K562 (cell line): ENCODE data around the gene PRKAR1A. TPM values are rescaled to one million over a fixed set of nuclear protein-coding genes. Genes with fewer than 3 reads are reported as not detected.

Experiments used
- ATAC-seq: fragments of 200-7000 bp; cut with Tn5 transposase; 3 replicates; pipeline ENCODE4 v1.9.1; 2020; ENCODE audit warnings: moderate library complexity
- BruUV-seq: library from RNA; stranded (reverse); fragments of 400-500 nt; replicated peaks from 2 replicates; lab custom pipeline; 2021; lab: Mats Ljungman, UMichigan
- CTCF ChIA-PET: fragments of 300-600 bp; formaldehyde crosslinking; extraction: SDS; loops from one replicate; lab custom pipeline; 2021; ENCODE audit warnings: low intra/inter-chr PET ratio; lab: Yijun Ruan, JAX
- POLR2A ChIA-PET: fragments of 300-600, 350-650 bp; sonication (Branson Sonifier 250); formaldehyde crosslinking; extraction: SDS; loops from one replicate; lab custom pipeline; 2021; ENCODE audit warnings: antibody characterized with exemption, inconsistent platforms; lab: Yijun Ruan, JAX
- DNase-seq, 4 experiments: peaks; one replicate each; pipeline versions ENCODE4 v3.0.0 to v3.0.0-alpha.2; 2011 to 2018; ENCODE audit warnings: low spot score in 3 of 4, mixed read lengths in 3 of 4; ENCODE audit errors: extremely low read depth in 1 of 4
- FAIRE-seq: peaks from 2 replicates; lab custom pipeline; 2011; peaks lifted over from hg19 to GRCh38; lab: Jason Lieb, UNC
- H2AFZ ChIP-seq: 2 replicates; pipeline ENCODE4 v1.6.0; 2011; ENCODE audit warnings: low read depth, low read length, control low read depth, inconsistent platforms
- H3K27ac ChIP-seq: fragments of 200-600 bp; 3 replicates; pipeline ENCODE4 v1.8.0; 2011; ENCODE audit warnings: low read depth, mild to moderate bottlenecking, control low read depth, inconsistent platforms, low read length, moderate library complexity, mixed read lengths; ENCODE audit errors: extremely low read depth
- H3K27me3 ChIP-seq, 2 experiments: fragments of 300-600 bp in 1 of 2; 2 replicates in 1 of 2; 3 replicates in 1 of 2; pipeline versions ENCODE4 v1.6.0 to v1.8.0; 2011; ENCODE audit warnings: inconsistent platforms in 2 of 2, low read length in 2 of 2, mild to moderate bottlenecking in 1 of 2, mixed read lengths in 1 of 2, moderate library complexity in 1 of 2; ENCODE audit not compliant: control insufficient read depth in 2 of 2, insufficient read depth in 2 of 2
- H3K36me3 ChIP-seq: fragments of 300-600 bp; 3 replicates; pipeline ENCODE4 v1.8.0; 2011; ENCODE audit warnings: mild to moderate bottlenecking, low read length, inconsistent platforms; ENCODE audit not compliant: control insufficient read depth, insufficient read depth
- H3K4me1 ChIP-seq, 2 experiments: fragments of 200-600 bp in 1 of 2; replicated peaks in 1 of 2; 2 replicates in 1 of 2; 3 replicates in 1 of 2; pipeline versions ENCODE4 v1.5.1 to v1.8.0; 2011; ENCODE audit warnings: inconsistent platforms in 2 of 2, low read length in 2 of 2, mild to moderate bottlenecking in 1 of 2, mixed read lengths in 1 of 2, moderate library complexity in 1 of 2; ENCODE audit not compliant: control insufficient read depth in 2 of 2, insufficient read depth in 2 of 2
- H3K4me2 ChIP-seq: 2 replicates; pipeline ENCODE4 v1.6.1; 2011; ENCODE audit warnings: low read length, control low read depth, inconsistent platforms, mixed read lengths; ENCODE audit not compliant: insufficient read depth
- H3K4me3 ChIP-seq: fragments of 200-600 bp; sonication (generic), shearing (Covaris generic); 2 replicates; pipeline ENCODE4 v1.5.1; 2016; ENCODE audit warnings: control low read depth, inconsistent platforms
- H3K79me2 ChIP-seq: fragments of 200-600 bp; 3 replicates; pipeline ENCODE4 v1.8.0; 2011; ENCODE audit warnings: low read length, inconsistent platforms; ENCODE audit not compliant: control insufficient read depth, insufficient read depth
- H3K9ac ChIP-seq, 2 experiments: 2 replicates each; pipeline versions ENCODE4 v1.6.0 to v1.6.1; 2011; ENCODE audit warnings: low read depth in 2 of 2, low read length in 2 of 2, control low read depth in 1 of 2, inconsistent platforms in 1 of 2, mild to moderate bottlenecking in 1 of 2, mixed read lengths in 1 of 2; ENCODE audit not compliant: insufficient read depth in 1 of 2
- H3K9me1 ChIP-seq: one replicate; pipeline ENCODE4 v1.6.0; 2011; ENCODE audit warnings: inconsistent platforms, mild to moderate bottlenecking, low read length, moderate library complexity; ENCODE audit not compliant: control insufficient read depth, insufficient read depth
- H3K9me3 ChIP-seq: replicated peaks from 2 replicates; pipeline ENCODE4 v1.5.1; 2011; ENCODE audit warnings: low read depth, low read length, inconsistent platforms; ENCODE audit not compliant: control insufficient read depth, insufficient read depth
- H4K20me1 ChIP-seq: replicated peaks from 2 replicates; pipeline ENCODE4 v1.6.1; 2011; ENCODE audit warnings: low read length, inconsistent platforms, mixed read lengths; ENCODE audit not compliant: control insufficient read depth, insufficient read depth
- CAMTA2 ChIP-seq: fragments of 250-450 bp; sonication (Bioruptor Pico); conservative IDR thresholded peaks from 2 replicates; pipeline ENCODE4 v1.5.1; 2022
- CBFA2T2 ChIP-seq: fragments of 450-650 bp; conservative IDR thresholded peaks from 2 replicates; pipeline ENCODE4 v1.6.1; 2017; ENCODE audit warnings: mild to moderate bottlenecking
- GATA2 ChIP-seq: sonication (generic); formaldehyde crosslinking; IDR thresholded peaks from 2 replicates; pipeline ENCODE4 v1.4.0; 2020; ENCODE audit warnings: mild to moderate bottlenecking, missing genetic modification reagents
- HDAC3 ChIP-seq: fragments of 450-650 bp; IDR thresholded peaks from 2 replicates; pipeline ENCODE4 v1.6.1; 2018; ENCODE audit warnings: borderline replicate concordance, mild to moderate bottlenecking, moderate library complexity; ENCODE audit not compliant: partially characterized antibody
- HINFP ChIP-seq: fragments of 450-650 bp; conservative IDR thresholded peaks from 2 replicates; pipeline ENCODE4 v1.6.1; 2016; ENCODE audit warnings: missing genetic modification characterization, low read depth, mild to moderate bottlenecking, control low read depth, missing compliant biosample characterization
- KAT2B ChIP-seq: IDR thresholded peaks from one replicate; pipeline ENCODE4 v1.6.1; 2012; ENCODE audit warnings: low read depth, mild to moderate bottlenecking, control low read depth, inconsistent platforms, low read length, moderate library complexity
- KLF16 ChIP-seq: IDR thresholded peaks from 2 replicates; pipeline ENCODE4 v1.6.1; 2016; ENCODE audit warnings: antibody characterized with exemption
- NONO ChIP-seq, 2 experiments: fragments of 200-400 bp in 1 of 2; fragments of 450-650 bp in 1 of 2; formaldehyde crosslinking in 1 of 2; IDR thresholded peaks; 2 replicates each; pipeline ENCODE4 v1.6.1; 2017; ENCODE audit warnings: low read depth in 2 of 2, mild to moderate bottlenecking in 2 of 2, moderate library complexity in 2 of 2, low read length in 1 of 2
- PPARD ChIP-seq: fragments of 250-450 bp; sonication (Bioruptor Pico); IDR thresholded peaks from 2 replicates; pipeline ENCODE4 v1.8.0; 2022; ENCODE audit warnings: inconsistent platforms, mild to moderate bottlenecking, moderate library complexity
- SAP30 ChIP-seq: fragments of 200-600 bp; sonication (generic); IDR thresholded peaks from 2 replicates; pipeline ENCODE4 v1.6.1; 2012; ENCODE audit warnings: borderline replicate concordance, low read depth, mild to moderate bottlenecking, moderate library complexity, low read length, control low read depth, inconsistent platforms; ENCODE audit not compliant: insufficient read depth, poor library complexity, severe bottlenecking
- SIRT6 ChIP-seq: IDR thresholded peaks from one replicate; pipeline ENCODE4 v1.6.1; 2012; ENCODE audit warnings: low read depth, mild to moderate bottlenecking, control low read depth, inconsistent platforms, low read length, moderate library complexity
- TCF7L2 ChIP-seq: fragments of 150-350 bp; IDR thresholded peaks from 2 replicates; pipeline ENCODE4 v1.6.1; 2016; ENCODE audit warnings: low read depth, mild to moderate bottlenecking, low read length, moderate library complexity
- USF1 ChIP-seq: sonication (generic); formaldehyde crosslinking; IDR thresholded peaks from 2 replicates; pipeline ENCODE4 v1.9.0; 2022; ENCODE audit warnings: mild to moderate bottlenecking, missing genetic modification reagents
- ZNF134 ChIP-seq: fragments of 250-450 bp; sonication (Bioruptor Pico); conservative IDR thresholded peaks from 2 replicates; pipeline ENCODE4 v1.4.0; 2020
- ZNF445 ChIP-seq: fragments of 250-450 bp; sonication (Bioruptor Pico); IDR thresholded peaks from 2 replicates; pipeline ENCODE4 v1.4.0; 2020; ENCODE audit warnings: low read depth, mild to moderate bottlenecking, moderate library complexity
- ZNF589 ChIP-seq: fragments of 200-800 bp; sonication (Bioruptor generic); IDR thresholded peaks from 2 replicates; pipeline ENCODE4 v1.6.1; 2016; ENCODE audit warnings: low read depth, missing genetic modification characterization, missing compliant biosample characterization
- ZSCAN29 ChIP-seq: fragments of 450-650 bp; IDR thresholded peaks from 2 replicates; pipeline ENCODE4 v1.6.1; 2017
- WGBS: fragments of 100-300 bp; shearing (Covaris generic); methylation state at CpG from one replicate; pipeline ENCODE4 v1.1.6; 2016; ENCODE audit warnings: low coverage, mixed read lengths; ENCODE audit not compliant: insufficient coverage; ENCODE audit errors: missing lambda C conversion rate; 5-methylcytosine and 5-hydroxymethylcytosine counted together
- in situ Hi-C: fragments of 300-500 bp; cut with MboI; formaldehyde crosslinking; loops from 4 replicates; pipeline ENCODE4 v1.15.0; 2018; ENCODE audit warnings: inconsistent platforms, mixed read lengths
- intact Hi-C: fragments of 100-400 bp; cut with micrococcal nuclease; formaldehyde crosslinking; loops from 2 replicates; pipeline ENCODE4 v1.14.2; 2022
- polyA plus RNA-seq, 8 experiments: library from polyadenylated mRNA; depleted of rRNA in 4 of 8; stranded (reverse) in 5 of 8; unstranded in 3 of 8; fragments of >200 nt; fragmentation: Nextera tagmentation in 2 of 8; fragmentation: Illumina TruSeq in 1 of 8; extraction: Ambion mirVana in 2 of 8; extraction: Trizol in 1 of 8; gene quantifications; 2 replicates each; pipeline versions ENCODE4 v1.2.1 to v1.2.3, GENCODE V29; 2011 to 2014; ENCODE audit warnings: inconsistent platforms in 1 of 8, missing spikeins in 1 of 8
- total RNA-seq, 7 experiments: library from RNA; depleted of rRNA in 6 of 7; stranded (reverse); fragments of >200 nt in 6 of 7; fragmentation: Illumina TruSeq in 2 of 7; extraction: Trizol in 2 of 7; gene quantifications; 2 replicates each; pipeline versions ENCODE4 v1.2.1 to v1.2.3, GENCODE V29; 2011 to 2021; ENCODE audit warnings: low replicate concordance in 1 of 7
- TF ChIP-seq, protein P1 (sequence below): fragments of 450-650 bp; IDR thresholded peaks from 2 replicates; pipeline ENCODE4 v1.7.1; 2018; ENCODE audit warnings: mild to moderate bottlenecking, low read depth; ENCODE audit not compliant: partially characterized antibody
- TF ChIP-seq, protein P2 (sequence below): fragments of 450-650 bp; IDR thresholded peaks from 2 replicates; pipeline ENCODE4 v1.6.1; 2016

The PRKAR1A gene
- total and polyA plus RNA-seq, 9 of the 15 experiments (the other 6 are each of a cell fraction or from before 2014, with no cell fraction given): 15.0 to 95.6 (median 67.5) TPM

DNA sequence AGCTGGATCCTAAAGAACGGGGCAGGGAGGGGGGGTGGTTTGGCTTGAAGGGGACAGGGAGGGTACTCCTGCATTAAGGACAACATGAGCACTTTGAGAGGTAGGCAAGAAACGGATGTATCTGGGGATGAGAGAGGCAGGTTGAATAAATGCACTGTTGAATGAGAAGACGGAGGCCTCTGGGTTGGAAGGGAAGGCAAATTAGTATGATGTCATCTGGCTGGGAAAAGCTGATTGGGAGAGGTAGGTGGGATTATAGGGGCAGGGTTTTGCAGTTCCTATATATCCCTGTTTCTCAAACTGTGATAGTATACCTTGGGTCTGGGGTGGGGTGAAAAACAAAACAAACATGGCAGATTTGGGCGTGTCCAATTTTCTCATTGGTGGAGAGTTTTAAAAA is 44.3 kb downstream of the PRKAR1A start:
- no peaks in the 10 kb centered on the region for H3K36me3 ChIP-seq
- H3K4me2 ChIP-seq: no peak overlapping the region
- ChIA-PET CTCF (no interaction called here), POLR2A (no interaction called here)
- BruUV-seq: no TSS peak
- no peak overlapping the region for H3K4me3 ChIP-seq
- H3K9me3 ChIP-seq: no peaks in the 10 kb centered on the region
- WGBS: 4% methylated on average over 3 of the region's 4 CpGs
- no peaks in the 10 kb centered on the region for H4K20me1 ChIP-seq
- H3K9ac ChIP-seq: no peak overlapping the region
- no peaks in the 10 kb centered on the region for H3K9me1 ChIP-seq
- no peak for FAIRE-seq
- H3K79me2 ChIP-seq: no peaks in the 10 kb centered on the region
- no peak overlapping the region for H3K27ac ChIP-seq
- no peak for DNase-seq
- no peak overlapping the region for H2AFZ ChIP-seq
- H3K4me1 ChIP-seq: no peaks in the 10 kb centered on the region
- no peak for ATAC-seq
- H3K27me3 ChIP-seq: peaks cover 5 to 8% of the 10 kb centered on the region in 2 experiments; a peak in 3 of 5 replicates
- in situ Hi-C loops (no loop called here), intact Hi-C loops (no loop called here)
- TF ChIP-seq KAT2B (no peak), SIRT6 (no peak), HINFP (no peak), KLF16 (no peak), ZNF589 (CRISPR knock-in tag) (no peak), CAMTA2 (CRISPR knock-in tag) (no peak), PPARD (CRISPR knock-in tag) (no peak), ZNF134 (CRISPR knock-in tag) (no peak), ZSCAN29 (no peak), SAP30 (no peak), NONO (IDR thresholded peaks at IDR 0.05; ENCODE audit: low read depth in 2 of 2, low read length in 1 of 2) (no peak), GATA2 (no peak), CBFA2T2 (no peak), ZNF445 (CRISPR knock-in tag) (no peak), HDAC3 (no peak), TCF7L2 (no peak), USF1 (CRISPR knock-in tag) (no peak)
- TF ChIP-seq, protein P1, sequence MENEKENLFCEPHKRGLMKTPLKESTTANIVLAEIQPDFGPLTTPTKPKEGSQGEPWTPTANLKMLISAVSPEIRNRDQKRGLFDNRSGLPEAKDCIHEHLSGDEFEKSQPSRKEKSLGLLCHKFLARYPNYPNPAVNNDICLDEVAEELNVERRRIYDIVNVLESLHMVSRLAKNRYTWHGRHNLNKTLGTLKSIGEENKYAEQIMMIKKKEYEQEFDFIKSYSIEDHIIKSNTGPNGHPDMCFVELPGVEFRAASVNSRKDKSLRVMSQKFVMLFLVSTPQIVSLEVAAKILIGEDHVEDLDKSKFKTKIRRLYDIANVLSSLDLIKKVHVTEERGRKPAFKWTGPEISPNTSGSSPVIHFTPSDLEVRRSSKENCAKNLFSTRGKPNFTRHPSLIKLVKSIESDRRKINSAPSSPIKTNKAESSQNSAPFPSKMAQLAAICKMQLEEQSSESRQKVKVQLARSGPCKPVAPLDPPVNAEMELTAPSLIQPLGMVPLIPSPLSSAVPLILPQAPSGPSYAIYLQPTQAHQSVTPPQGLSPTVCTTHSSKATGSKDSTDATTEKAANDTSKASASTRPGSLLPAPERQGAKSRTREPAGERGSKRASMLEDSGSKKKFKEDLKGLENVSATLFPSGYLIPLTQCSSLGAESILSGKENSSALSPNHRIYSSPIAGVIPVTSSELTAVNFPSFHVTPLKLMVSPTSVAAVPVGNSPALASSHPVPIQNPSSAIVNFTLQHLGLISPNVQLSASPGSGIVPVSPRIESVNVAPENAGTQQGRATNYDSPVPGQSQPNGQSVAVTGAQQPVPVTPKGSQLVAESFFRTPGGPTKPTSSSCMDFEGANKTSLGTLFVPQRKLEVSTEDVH: no peak
- TF ChIP-seq, protein P2, sequence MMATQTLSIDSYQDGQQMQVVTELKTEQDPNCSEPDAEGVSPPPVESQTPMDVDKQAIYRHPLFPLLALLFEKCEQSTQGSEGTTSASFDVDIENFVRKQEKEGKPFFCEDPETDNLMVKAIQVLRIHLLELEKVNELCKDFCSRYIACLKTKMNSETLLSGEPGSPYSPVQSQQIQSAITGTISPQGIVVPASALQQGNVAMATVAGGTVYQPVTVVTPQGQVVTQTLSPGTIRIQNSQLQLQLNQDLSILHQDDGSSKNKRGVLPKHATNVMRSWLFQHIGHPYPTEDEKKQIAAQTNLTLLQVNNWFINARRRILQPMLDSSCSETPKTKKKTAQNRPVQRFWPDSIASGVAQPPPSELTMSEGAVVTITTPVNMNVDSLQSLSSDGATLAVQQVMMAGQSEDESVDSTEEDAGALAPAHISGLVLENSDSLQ: no peak
